Activated CD4-positive, alpha-beta T cell treated with anti-CD3 and anti-CD28 coated beads, Interleukin-2, Interleukin-6, amounts not matched to agents 100 ng/mL and 50 ng/mL, durations not matched to agents 16 hours and 8 hours (primary cell): Measurements from ENCODE around the gene VIPR2.
"Not testable (repeated sequence)": the region's sequence is repeated elsewhere in the genome, so short reads cannot be mapped to it uniquely, and the experiment has no call there.

Experiments
- DNase-seq: peaks from one replicate; pipeline ENCODE4 v3.0.0-alpha.2; 2020

The VIPR2 gene

GRCh38 chr7:159000859-159001435 is 143.7 kb downstream of the VIPR2 start:
- DNase-seq, result no peak

DNA sequence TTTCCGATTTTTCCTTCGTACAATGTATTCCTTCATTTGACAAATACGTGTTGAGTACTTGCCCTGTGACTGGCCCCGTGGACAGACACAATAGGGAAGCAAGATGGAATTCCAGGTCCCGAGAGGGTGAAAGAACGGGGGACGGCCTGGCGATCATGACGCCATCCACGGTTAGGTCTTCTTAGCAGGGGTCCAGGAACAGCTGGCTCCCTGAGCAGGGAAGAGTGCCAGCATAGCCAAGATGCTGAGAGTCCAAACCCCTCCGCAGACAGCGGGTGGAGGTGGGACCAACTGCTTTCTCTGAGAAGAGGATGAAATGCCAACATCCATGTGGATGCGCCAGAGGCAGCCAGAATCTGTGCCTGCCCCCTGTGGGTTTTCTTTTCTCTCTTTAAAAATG is 144.6 kb downstream of the VIPR2 start:
- no peak for DNase-seq

DNA sequence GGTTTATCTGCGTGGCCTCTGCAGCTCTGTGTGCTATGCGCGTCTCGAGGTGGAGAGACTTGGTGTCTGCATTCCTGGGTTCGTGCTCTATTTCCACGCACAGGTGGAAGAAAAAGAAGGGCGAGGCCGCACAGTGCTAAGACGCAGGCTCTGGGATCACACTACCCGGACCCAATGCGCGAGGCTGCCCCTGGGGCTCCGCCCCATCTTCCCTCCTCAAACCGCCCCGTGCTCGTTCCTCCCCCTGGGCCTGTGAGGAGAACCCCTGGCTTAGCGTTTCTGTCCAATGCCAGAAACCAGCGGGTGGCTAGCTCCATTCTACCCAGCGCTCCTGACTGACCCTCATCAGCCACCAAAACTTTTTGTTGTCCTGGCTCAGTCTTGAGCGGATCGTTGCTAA is 145.2 kb downstream of the VIPR2 start:
- DNase-seq, result no peak

GRCh38 chr7:158998261-158998660 is 146.4 kb downstream of the VIPR2 start:
- not testable (repeated sequence) for DNase-seq

GRCh38 chr7:158997471-158997870 is 147.2 kb downstream of the VIPR2 start:
- DNase-seq, result no peak

DNA sequence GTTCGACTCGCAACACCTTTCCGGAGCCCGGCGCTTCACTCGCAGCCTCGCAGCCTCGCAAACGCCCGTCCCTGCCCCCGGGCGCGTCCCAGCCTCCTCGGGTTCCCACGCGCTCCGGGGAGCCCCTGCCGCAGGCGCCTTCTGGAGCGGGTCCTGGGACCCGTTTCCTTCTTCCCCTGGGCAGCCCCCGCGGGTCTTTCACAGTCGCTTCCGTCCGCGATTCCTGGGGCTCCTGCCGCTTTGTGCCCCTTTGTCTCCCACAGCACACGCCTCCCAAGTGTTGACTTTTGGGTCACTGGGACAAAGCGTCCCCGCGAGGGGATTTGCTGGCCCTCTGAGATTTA is 147.6 kb downstream of the VIPR2 start:
- no peak for DNase-seq

GRCh38 chr7:158996214-158997109 is 148.2 kb downstream of the VIPR2 start:
- DNase-seq, result no peak

GRCh38 chr7:158995514-158995913 is 149.2 kb downstream of the VIPR2 start:
- DNase-seq, result no peak

DNA sequence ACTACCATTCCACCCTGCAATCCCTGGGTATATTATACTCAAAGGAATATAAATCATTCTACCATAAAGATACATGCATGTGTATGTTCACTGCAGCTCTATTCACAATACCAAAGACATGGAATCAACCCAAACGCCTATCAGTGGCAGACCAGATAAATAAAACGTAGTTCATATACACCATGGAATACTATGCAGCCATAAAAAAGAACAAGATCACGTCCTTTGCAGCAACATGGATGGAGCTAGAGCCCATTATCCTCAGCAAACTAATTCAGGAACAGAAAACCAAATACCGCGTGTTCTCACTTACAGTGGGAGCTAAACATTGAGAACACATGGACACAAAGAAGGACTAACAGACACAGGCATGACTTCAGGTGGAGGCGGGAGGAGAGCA is 150.0 kb downstream of the VIPR2 start:
- no peak for DNase-seq

DNA sequence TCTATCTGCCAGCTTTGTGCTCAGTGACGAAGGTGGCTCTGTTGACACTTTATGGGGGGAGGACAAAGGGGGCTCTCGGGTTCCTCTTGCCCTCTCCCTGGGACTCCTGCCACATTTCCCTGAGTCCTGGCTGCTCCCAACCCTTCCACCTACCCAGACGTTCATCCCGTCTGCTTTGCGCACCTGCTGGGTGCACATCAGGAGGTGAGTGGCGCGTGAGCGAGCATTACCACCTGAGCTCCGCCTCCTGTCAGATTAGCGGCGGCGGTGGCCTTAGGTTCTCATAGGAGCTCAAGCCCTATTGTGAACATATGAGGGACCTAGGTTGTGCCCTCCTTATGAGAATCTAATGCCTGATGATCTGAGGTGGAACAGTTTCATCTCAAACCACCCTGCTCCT is 151.1 kb downstream of the VIPR2 start:
- no peak for DNase-seq

GRCh38 chr7:158992759-158993158 is 151.9 kb downstream of the VIPR2 start:
- DNase-seq, result no peak

DNA sequence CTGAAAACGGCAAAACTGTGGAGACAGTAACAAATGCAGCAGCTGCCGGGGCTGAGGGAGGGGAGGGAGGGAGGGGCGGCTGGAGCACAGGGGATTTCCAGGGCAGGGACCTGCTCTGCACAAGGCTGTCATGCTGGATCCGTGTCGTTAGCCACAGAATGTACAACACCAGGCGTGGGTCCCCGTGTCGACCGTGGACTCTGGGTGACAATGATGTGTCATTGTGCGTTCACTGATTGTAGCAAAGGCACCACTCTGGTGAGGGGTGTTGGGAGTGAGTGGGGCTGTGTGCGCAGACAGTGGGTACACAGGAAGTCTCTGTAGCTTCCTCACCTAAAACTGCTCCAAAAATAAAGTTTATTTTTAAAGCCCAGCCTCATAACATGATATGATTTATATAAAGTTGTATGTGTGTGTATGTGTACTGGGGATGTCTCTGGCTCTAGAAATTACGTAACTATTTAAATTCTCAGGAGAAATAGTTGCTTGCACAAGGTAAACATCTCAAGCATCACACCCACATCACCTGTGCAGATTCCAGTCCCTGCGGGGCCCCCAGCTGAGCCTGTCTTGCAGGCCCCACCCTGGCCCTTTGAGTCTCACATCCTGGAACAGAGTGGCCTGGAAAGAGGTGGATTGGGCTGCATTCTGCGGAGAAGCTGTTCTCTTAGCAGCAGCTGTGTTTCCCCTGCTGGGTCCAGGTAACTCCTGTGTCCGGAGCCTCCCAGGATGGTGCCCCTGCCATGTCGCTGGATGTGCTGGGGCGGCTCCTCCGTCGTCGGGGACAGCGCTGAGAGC is 152.6 kb downstream of the VIPR2 start:
- DNase-seq, result no peak

- DNase-seq, result no peak
Observed at GRCh38 chr7:158988996-158989395, 155.7 kb downstream of the VIPR2 start.

GRCh38 chr7:158988302-158988862 is 156.3 kb downstream of the VIPR2 start:
- no peak for DNase-seq

- DNase-seq, result no peak
Observed at GRCh38 chr7:158987691-158988090, 157.0 kb downstream of the VIPR2 start.

- no peak for DNase-seq
Observed at GRCh38 chr7:158985583-158985982, 159.1 kb downstream of the VIPR2 start.

DNA sequence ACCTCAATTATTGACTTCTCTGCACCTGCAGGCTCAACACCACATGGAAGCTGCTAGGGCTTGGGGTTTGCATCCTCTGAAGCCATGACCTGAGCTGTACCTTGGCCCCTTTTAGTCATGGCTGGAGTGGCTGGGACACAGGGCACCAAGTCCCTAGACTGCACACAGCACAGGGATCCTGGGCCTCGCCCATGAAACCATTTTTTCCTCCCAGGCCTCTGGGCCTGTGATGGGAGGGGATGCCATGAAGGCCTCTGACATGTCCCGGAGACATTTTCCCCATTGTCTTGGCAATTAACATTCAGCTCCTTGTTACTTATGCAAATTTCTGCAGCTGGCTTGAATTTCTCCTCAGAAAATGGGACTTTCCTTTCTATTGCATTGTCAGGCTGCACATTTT is 160.7 kb downstream of the VIPR2 start:
- not testable (repeated sequence) for DNase-seq

DNA sequence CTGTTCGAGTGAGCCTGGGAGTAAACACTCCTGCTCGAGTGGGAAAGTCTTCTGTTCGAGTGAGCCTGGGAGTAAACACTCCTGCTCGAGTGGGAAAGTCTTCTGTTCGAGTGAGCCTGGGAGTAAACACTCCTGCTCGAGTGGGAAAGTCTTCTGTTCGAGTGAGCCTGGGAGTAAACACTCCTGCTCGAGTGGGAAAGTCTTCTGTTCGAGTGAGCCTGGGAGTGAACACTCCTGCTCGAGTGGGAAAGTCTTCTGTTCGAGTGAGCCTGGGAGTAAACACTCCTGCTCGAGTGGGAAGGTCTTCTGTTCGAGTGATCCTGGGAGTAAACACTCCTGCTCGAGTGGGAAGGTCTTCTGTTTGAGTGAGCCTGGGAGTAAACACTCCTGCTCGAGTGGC is 162.6 kb downstream of the VIPR2 start:
- not testable (repeated sequence) for DNase-seq

DNA sequence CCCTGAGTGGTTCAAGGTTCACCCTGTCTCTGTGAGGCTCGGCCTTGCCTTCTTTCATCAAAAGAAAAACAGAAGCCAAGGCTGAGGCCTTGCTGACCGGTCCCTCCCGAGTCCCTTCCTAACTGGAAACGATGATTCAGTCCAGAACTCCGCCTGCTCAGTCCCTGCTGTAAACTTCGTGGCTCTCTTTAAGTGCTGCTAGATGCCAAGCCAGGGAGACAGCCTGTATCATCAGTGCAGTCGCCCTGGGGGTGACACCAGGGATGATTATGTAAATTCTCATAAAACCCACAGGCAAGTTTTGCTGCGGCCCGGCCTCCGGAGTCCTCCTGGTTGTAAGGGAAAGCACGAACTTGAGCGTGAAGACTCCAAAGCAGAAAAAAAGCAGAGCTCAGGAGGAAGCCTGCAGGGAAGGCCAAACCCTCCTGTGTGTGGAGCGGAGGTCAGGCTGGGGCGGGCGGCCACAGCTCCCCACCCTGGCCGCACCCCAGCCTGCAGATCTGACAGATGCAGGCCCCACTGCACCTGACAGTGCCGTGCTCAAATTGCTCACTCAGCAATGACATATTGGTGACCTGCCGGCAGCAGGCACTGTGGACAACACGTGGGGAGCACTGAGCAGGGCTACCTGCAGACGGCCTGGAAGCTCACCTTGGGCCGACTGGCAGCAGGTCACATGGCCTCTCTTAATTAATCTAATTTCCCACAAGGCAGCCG is 164.9 kb downstream of the VIPR2 start:
- DNase-seq, result no peak

DNA sequence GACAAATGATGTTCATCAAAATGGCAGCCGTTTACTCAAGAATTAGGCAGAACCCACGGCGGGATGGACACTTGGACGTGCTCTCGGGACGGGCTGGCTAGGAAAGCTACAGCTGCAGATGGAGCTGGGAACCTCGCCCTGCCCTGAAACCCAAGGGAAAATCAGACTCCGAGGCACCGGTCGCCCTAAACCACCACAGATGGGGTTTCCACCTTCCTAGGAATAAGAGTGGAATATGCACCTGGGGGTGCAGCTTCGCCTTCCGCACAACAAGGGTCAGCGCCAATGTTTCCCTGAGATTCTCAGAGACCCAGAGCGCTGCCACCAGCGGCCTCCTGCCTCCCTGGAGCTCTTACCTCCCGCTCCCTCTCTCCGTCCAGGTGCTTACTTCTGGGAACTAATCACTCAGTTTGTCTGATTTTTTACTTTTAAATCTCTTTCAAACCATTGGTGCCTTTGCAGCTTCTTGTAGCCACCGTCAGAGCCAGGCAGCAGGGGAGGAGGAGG is 165.6 kb downstream of the VIPR2 start:
- no peak for DNase-seq
